NCI-H82 treated with DMSO at 0.1 percent for 48 hours (cell line): ENCODE results near the gene TBX2.

Source experiments
- DNase-seq: peaks from one replicate; lab custom pipeline; 2025; ENCODE audit not compliant: unreplicated experiment; lab: John Stamatoyannopoulos, UW

Gene TBX2

GRCh38 chr17:61412860-61413660, 13.4 kb downstream of the TBX2 start:
- no peak for DNase-seq

DNA sequence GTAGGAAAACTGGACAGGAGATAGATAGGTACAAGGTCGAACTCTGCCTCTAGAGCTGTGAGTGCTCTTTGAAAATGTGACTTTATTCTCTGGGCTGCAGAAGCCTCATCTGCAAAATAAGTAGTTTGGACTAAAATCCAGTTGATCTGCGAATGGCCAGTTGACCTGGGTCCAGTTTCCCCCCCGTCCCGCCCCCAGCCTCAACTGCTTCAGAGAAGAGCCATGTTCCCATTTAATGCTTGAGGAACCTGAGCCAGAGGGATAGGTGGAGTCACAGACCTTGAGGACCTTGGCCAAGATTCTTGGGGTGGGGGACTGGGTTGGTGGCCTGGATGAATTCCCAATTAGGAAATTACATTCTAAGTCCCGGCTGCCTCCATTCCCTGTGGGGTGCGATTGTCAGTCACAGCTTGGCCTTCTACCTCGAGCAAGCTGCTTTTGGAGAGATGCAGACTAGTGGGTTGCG, 14.1 kb downstream of the TBX2 start:
- DNase-seq = no peak

DNA sequence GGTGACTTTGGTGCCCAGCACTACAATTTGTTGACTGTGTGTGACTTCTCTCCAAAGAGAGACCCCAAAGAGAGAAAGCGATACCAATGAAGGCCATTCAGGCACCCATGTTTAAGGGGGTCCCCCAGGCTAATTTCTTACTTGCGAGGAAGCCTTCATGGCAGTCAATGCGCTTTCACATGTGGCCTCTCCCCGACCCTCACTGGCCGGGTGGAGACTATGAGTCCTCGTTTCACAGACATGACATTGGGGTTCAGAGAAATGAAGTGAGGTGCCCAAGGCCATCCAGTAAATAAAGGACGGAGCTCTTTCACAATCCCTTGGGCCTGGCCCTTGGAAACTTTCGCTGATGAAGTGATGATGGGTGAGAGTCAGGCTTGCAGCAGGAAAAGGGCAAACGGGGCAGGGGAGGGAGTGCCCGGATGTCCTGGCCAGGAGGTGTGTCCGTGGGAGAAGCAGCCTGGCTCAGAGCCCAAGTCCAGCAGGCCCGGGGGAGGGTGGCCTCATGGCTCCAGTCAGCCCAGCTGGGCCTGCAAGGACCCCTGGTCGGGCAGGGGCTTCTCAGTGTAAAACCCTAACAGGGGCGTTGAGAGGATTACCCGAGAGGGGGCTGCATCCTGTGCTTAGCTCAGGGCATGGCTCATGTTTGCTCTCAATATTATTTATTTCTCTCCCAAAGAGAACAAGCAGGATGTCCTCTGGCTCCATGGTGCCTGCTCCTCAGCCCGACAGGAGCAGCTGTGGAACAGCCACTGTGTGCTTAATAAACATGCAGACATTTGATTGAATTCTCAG, 14.7 kb downstream of the TBX2 start:
- DNase-seq = no peak

GRCh38 chr17:61414936-61415251, 15.3 kb downstream of the TBX2 start:
- DNase-seq = no peak

DNA sequence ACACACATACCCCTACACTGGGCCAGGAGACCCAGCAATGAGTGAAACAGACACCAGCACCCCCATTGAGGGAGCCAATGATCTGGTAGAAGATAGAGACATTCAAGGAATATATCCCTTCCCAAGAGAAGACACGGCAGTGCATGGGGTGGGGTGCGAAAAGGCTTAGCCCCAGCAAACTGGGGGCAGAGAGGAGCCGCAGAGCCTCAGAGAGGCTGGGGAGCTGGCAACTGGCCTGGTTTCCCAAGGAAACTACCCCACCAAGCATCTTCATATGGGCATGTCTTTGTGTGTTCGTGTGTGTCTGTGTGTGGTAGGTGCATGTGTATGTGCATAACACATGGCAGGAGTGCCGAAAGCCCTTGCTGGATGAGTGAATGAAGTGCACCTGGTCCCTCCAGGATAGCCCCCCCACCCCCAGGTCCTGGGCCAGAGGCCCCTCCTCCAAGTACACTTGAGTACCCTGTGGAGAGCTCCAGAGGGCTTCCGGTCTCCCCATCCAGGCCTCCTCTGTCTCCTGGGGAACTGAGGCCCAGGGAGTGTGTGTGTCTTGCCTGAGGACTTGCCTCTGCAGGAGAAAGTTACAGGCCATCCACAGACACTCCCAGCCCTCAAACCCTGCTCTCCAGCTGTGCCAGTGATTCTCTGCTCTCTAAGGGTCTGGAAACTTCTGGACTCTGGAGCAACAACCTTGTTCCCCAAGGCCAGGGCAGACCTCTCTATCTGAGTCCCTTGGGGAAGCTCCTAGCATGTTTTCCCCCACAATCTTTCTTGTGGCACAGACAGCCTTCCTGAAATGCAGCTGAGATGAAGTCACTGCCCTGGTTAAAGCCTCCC, 15.9 kb downstream of the TBX2 start:
- DNase-seq = no peak

DNA sequence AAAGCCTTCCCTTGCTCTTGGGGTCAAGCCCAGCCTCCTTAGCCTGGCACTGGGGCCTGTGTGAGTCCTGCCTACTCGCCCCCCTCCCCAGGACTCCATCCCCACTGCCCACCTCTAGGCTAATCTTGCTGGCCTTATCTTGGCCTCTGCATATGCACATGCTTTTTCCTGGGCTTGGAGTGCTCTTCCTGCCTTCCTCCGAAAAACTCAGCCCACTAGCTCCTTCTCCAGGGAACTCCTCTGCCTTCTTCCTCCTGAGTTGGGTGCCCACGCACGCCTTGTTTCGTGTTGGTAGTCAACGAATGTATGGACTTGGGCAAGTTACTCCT, 16.5 kb downstream of the TBX2 start:
- DNase-seq = no peak

- DNase-seq = peak; percentile 96
These were observed 17.1 kb downstream of the TBX2 start for GRCh38 chr17:61416540-61417363.

- DNase-seq = no peak
These were observed 18.8 kb downstream of the TBX2 start for GRCh38 chr17:61418449-61418848.

DNA sequence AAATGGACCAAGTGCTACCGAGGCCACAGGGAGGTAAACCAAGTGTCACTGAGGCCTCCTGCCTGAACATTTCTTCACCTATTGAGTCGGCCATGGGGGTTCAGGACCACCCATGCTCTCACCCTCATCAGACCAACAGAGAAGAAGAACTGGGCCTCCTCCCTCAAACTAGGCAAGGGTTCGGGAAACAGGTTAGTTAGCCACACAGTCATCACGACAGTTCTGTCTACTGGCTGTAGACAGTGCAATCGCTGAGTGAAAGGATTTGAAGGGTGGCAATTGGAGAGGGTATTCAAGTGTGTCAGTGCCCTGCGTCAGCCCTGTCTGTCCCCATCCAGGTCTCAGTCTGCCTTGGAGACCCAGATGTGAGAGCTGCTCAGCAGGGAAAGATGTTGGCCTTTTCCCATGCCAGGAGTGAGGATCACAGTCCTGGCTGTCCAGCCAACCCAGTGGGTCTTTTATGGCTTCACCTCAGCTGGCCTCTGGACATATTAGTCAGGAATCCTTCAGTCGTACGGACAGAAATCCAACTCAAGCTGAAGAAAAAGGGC, 19.9 kb downstream of the TBX2 start:
- no peak for DNase-seq

DNA sequence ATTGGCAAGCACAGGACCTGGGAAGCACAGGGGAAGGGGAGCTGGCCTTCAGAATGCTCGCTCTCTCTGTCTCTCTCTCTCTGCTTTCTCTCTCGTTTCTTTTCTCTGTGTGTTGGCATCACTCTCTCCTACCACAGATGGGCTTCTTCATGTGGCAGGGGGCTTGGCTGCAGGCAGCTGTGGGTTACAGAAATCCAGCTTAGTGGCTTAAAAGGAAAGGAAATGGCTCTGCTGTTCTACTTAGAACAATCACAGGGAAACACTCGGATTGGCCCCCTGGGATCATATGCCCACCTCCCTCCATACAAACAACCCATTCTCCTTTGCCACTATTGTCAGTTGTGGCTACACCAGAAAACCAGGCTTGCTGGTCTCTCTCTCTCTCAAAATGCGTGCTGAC, 20.4 kb downstream of the TBX2 start:
- DNase-seq = peak; percentile 31

DNA sequence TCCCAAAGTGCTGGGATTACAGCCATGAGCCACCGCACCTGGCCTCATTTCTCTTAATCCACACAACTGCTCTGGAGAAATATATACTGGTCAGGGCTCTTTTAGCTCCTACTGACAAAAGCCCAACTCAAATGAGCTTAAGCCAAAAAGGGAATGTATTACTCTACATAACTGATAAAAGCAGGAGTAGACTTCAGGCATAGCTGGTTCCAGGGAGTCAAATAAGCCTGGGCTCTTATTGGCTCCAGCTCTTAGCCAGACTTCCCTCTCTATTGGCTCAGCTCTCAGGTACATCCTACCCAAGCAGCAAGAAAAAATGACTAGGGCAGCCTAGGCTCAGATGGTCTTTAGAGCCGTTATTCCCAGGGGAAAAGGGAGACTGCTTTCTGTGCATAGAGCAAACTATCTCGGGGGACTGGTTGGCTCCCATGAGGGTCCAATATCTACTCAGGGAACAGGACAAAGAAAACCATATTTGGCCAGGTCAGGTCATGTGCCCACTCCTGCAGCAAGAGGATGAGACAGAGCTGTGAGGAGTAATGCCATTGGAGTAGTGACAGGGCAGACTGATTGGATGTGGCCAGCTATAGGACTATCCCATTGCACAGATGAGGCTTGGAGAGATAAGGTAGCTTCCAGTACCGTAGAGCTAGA, 21.2 kb downstream of the TBX2 start:
- peak; percentile 14 for DNase-seq

- DNase-seq = no peak
These were observed 21.8 kb downstream of the TBX2 start for GRCh38 chr17:61421460-61421859.

DNA sequence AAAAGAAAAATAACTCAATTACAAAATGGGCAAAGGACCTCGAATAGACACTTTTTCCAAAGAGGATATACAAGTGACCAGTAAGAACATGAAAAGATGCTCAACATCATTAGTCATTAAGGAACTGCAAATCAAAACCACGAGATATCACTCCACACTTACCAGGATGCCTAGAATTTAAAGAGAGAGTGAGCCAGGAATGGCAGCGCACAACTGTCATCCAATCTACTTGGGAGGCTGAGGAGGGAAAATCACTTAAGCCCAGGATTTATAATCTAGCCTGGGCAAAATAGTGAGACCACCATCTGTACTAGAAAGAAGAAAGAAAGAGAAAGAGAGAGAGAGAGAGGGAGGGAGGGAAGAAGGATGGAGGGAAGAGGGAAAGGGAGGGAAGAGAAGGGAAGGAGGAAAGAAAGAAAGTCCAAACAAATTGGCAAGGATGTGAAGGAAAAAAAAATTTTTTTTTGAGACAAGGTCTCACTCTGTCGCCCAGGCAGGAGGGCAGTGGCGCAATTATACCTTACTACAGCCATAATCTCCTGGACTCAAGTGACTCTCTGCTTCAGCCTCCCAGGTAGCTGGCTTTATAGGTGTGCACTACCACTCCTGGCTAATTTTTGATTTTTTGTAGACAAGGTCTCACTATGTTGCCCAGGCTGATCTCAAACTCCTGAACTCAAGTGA, 22.6 kb downstream of the TBX2 start:
- DNase-seq = peak; percentile 35

DNA sequence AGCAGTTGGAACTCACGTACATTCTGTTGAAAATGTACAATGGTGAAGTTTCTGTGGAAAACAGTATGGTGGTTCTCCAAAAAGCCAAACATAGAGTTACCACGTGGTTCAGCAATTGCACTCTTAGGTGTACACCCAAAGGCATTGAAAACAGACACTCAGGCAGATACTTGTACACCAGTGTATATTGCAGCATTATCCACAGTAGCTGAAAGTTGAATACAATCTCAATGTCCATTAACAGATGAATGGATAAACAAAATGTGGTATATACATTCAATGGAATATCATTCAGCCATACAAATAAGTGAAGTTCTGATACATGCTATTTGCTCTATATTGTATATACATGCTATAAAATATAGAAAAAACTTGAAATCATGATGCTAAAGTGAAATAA, 23.2 kb downstream of the TBX2 start:
- DNase-seq = no peak

DNA sequence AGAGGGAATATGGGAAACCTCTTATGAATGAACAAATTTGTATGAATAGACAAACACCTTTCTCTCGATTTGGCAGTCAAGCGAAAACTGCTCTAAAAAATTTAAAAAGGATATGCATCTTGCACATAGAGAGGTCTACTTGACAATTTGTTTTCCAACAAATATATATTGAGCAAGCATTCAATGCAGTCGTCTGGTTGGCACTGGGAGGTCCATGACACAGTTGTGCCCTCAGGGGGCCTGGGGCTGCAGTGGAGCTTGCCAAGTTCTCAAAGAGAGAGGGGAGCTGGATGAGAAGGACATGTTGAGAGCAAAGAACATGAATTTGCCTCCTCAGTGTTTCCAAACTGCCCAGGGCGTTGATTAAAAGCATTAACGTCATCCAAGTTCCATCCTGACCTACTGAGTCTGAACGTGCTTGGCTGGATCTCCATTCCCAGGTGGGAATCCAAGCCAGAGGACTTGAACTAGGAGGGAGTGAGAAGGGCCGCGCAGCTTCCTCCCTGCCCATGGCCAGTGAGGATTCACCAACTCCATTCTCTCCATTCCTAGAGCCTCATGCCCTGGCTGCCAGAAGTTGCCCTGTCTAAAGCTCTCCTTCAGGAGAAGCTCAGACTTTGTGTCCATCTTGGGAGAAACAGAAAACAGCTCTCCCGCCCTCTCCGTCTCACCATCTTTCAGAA, 24.5 kb downstream of the TBX2 start:
- DNase-seq = no peak

DNA sequence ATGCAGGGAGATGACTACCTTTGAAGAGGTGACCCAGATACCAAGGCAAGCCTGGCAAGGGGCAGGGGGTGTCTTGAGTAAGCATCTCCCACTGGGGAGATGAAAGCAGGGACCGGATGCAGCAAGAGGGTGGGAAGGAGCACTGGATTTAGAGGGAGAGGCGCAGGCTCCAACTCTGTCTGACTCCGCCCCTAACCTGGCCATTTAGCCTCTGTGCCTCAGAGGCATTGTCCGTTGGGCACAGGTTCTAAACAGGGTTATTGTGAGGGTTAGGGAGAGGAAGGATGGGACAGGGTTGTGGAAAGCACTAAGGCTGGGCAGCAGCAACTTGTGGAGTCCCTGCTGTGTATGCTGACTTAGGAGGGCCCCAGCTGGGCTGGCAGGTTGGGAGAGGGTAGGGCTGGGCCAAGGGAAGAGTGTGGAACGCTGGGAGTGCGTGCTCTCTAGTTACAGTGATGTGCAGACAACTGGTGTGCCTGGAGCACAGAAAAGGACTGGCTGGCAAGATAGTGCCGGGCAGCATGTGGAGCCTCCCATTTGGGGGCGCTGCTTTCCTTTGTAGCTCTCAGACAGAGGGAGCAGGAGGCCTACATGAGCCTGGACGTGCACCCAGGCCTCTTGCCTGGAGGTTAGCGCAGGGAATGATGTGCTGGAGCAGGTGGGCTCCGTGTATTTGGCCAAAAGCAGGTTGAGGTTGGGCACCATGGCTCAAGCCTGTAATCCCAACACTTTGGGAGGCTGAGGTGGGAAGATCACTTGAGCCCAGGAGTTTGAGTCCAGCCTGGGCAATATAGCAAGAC, 26.2 kb downstream of the TBX2 start:
- DNase-seq = no peak

DNA sequence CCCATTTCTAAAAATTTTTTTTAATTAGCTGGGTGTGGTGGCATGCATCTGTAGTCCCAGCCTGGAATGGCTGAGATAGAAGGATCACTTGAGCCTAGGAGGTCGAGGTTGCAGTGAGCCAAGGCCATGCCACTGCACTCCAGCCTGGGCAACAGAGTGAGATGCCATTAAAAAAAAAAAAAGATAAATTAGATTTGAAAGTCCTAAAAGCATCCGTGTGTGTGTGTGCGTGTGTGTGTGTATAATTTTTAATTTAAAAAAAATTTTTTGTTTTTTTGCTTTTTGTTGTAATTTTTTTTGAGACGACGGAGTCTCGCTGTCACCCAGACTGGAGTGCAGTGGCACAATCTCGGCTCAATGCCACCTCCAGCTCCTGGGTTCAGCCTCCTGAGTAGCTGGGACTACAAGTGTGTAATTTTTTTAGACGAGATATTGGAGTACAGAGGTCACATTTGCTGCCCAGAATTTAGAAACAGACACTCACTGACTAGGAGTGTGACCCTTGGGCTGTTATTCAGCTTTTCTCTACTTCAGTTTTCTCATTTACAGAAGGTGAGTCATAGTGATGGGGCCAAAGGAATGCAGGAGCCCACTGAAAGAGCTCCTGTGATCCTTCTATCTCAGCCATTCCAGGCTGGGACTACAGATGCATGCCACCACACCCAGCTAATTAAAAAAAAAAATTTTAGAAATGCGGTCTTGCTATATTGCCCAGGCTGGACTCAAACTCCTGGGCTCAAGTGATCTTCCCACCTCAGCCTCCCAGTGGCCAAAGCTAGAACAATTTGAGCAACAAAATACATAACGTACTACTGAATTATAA, 27.1 kb downstream of the TBX2 start:
- no peak for DNase-seq
